ENCODE measurements around the gene WWC1. TPM values are rescaled to one million over a fixed set of nuclear protein-coding genes. Genes with fewer than 3 reads are reported as not detected.

The WWC1 gene
- total and polyA plus RNA-seq, 9 of the 15 experiments (the other 6 are each of a cell fraction or from before 2014, with no cell fraction given): under 0.01 to 0.54 (median 0.42) TPM; not detected in 6

- Histone ChIP-seq H3K4me3 (no peak overlapping the region), H3K36me3 (ENCODE audit: control insufficient read depth, insufficient read depth, low read length) (no peaks in the 10 kb centered on the region), H2AFZ (ENCODE audit: low read depth, low read length) (no peak overlapping the region), H3K27me3 (ENCODE audit: control insufficient read depth in 2 of 2, insufficient read depth in 2 of 2, low read length in 2 of 2) (peaks cover 4 to 17% of the 10 kb centered on the region in 2 experiments; a peak in 4 of 5 replicates), H3K9ac (ENCODE audit: insufficient read depth in 1 of 2, low read depth in 2 of 2, low read length in 2 of 2) (no peak overlapping the region), H3K27ac (ENCODE audit: extremely low read depth, low read depth, low read length) (no peak overlapping the region), H3K4me1 (replicated peaks in 1 of 2; ENCODE audit: control insufficient read depth in 2 of 2, insufficient read depth in 2 of 2, low read length in 2 of 2) (no peaks in the 10 kb centered on the region), H3K79me2 (ENCODE audit: control insufficient read depth, insufficient read depth, low read length) (no peaks in the 10 kb centered on the region), H4K20me1 (replicated peaks; ENCODE audit: control insufficient read depth, insufficient read depth, low read length) (no peaks in the 10 kb centered on the region), H3K9me3 (replicated peaks; ENCODE audit: control insufficient read depth, insufficient read depth, low read depth, low read length) (no peaks in the 10 kb centered on the region), H3K4me2 (ENCODE audit: insufficient read depth, low read length) (no peak overlapping the region), H3K9me1 (ENCODE audit: control insufficient read depth, insufficient read depth, low read length) (no peaks in the 10 kb centered on the region)
- FAIRE-seq: no peak
- TF ChIP-seq NFRKB (IDR thresholded peaks at IDR 0.05; ENCODE audit: low read depth) (no peak), MTA2 (IDR thresholded peaks at IDR 0.05; ENCODE audit: low read depth) (no peak), NCOA1 (IDR thresholded peaks at IDR 0.05; ENCODE audit: low read depth) (no peak), MYNN (IDR thresholded peaks at IDR 0.05) (no peak), MYNN (CRISPR knock-in tag; IDR thresholded peaks at IDR 0.05) (no peak), ZNF41 (CRISPR knock-in tag; conservative IDR thresholded peaks at IDR 0.05) (no peak), BHLHE40 (IDR thresholded peaks at IDR 0.05; ENCODE audit: low read length) (no peak), SIRT6 (IDR thresholded peaks at IDR 0.05; ENCODE audit: low read depth, low read length) (no peak), SFPQ (IDR thresholded peaks at IDR 0.05; ENCODE audit: low read depth, low read length) (no peak), NKRF (IDR thresholded peaks at IDR 0.05; ENCODE audit: borderline replicate concordance) (no peak), ZNF395 (CRISPR knock-in tag; IDR thresholded peaks at IDR 0.05) (no peak)
- ChIA-PET POLR2A (interaction anchor here (0.8 kb wide), 1 partner anchor 15 kb away, joined by 3 read pairs; no protein-coding TSS in a partner anchor), CTCF (ENCODE audit: low intra/inter-chr PET ratio) (no interaction called here)
- intact Hi-C loops (cut with micrococcal nuclease) (no loop called here), in situ Hi-C loops (cut with MboI) (no loop called here)
- no peak for ATAC-seq
- DNase-seq (ENCODE audit: extremely low read depth in 1 of 4, low spot score in 3 of 4): no peak
- 0% methylated on average over 4 of the region's 4 CpGs for WGBS (ENCODE audit: insufficient coverage, low coverage, missing lambda C conversion rate)
- no TSS peak for BruUV-seq (replicated peaks)
Observed at GRCh38 chr5:168390491-168390890, 99.0 kb downstream of the WWC1 start.

All from K562 (cell line).